ENCODE data around the gene MARCHF6. TPM values are rescaled to one million over a fixed set of nuclear protein-coding genes. Genes with fewer than 3 reads are reported as not detected.

MARCHF6 gene, protein sequence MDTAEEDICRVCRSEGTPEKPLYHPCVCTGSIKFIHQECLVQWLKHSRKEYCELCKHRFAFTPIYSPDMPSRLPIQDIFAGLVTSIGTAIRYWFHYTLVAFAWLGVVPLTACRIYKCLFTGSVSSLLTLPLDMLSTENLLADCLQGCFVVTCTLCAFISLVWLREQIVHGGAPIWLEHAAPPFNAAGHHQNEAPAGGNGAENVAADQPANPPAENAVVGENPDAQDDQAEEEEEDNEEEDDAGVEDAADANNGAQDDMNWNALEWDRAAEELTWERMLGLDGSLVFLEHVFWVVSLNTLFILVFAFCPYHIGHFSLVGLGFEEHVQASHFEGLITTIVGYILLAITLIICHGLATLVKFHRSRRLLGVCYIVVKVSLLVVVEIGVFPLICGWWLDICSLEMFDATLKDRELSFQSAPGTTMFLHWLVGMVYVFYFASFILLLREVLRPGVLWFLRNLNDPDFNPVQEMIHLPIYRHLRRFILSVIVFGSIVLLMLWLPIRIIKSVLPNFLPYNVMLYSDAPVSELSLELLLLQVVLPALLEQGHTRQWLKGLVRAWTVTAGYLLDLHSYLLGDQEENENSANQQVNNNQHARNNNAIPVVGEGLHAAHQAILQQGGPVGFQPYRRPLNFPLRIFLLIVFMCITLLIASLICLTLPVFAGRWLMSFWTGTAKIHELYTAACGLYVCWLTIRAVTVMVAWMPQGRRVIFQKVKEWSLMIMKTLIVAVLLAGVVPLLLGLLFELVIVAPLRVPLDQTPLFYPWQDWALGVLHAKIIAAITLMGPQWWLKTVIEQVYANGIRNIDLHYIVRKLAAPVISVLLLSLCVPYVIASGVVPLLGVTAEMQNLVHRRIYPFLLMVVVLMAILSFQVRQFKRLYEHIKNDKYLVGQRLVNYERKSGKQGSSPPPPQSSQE
- 52.4 and 98.0 TPM in 2 replicates for polyA plus RNA-seq (2012; rRNA removed)
- polyA plus RNA-seq (2012; cell fraction: cytosol; rRNA removed), result 44.5 and 51.8 TPM in 2 replicates
- polyA plus RNA-seq (2012; cell fraction: nucleus; rRNA removed), result 123 and 283 TPM in 2 replicates

DNA sequence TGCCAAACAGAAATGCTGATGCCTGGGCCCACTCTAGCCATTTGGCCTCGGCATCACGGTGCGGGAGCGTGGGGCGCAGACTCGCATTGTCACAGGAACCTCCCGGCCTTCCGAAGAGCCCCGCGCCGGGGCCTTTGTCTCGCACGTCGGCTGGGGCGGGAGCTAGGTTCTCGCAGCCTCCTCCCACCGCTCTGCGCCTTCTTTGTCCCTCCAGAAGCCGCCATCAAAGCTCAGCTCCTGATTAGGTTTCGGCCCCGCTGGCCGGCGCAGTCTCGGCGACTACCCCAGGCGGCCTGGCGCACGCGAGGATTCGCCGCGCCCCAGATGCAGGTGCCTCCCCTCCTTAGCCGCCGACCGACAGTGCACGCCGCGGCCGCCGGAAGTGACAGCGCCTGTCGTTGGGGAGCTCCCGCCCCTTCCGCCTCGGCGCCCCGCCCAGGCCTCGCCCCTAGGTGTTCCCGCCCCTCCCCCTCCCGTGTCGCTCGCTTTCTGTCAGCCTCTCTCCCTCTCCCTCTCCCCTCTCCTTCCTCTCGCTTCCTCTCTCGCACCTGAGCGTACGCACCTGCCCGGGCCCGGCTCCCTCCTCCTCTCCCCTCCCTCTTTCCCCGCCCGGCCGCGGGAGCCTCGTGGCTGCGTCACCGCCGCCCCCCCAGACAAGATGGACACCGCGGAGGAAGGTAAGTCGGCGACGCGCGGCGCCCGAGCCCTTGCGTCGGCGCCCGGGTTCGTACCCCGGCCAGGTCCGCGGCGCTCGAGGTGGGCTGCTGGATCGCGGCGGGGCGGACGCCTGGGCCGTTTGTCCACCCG is at the start of gene MARCHF6:
MARCHF6 (plus strand) TSS at position 455 of the 807 bp plus-strand sequence; CDS start at position 659, 204 bp downstream.
- Histone ChIP-seq H3K4me3 (ENCODE audit: low read depth in 2 of 2, low read length in 1 of 2) (peak within 1 kb of the TSS; percentile 83 to 97), H3K9me2 (no peaks in the 10 kb centered on the region), H3K36me3 (replicated peaks in 1 of 2; ENCODE audit: control insufficient read depth in 1 of 2, insufficient read depth in 2 of 2, low read length in 1 of 2) (no peaks in the 10 kb centered on the region), H3K27ac (ENCODE audit: low read depth in 2 of 2, low read length in 1 of 2) (peak within 1 kb of the TSS; percentile 85 to 98), H4K20me1 (ENCODE audit: insufficient read depth) (peaks cover 39% of the 10 kb centered on the region), H3K27me3 (ENCODE audit: insufficient read depth) (no peaks in the 10 kb centered on the region), H3F3A (replicated peaks; ENCODE audit: insufficient read depth) (peaks cover 17% of the 10 kb centered on the region), H2AFZ (ENCODE audit: low read depth) (peak within 1 kb of the TSS; percentile 74), H3K4me1 (ENCODE audit: control insufficient read depth in 1 of 2, insufficient read depth in 2 of 2, low read depth in 1 of 2, low read length in 1 of 2) (peaks cover 0 to 16% of the 10 kb centered on the region in 2 experiments; a peak in 2 of 4 replicates), H3K4me2 (peak within 1 kb of the TSS; percentile 92), H3K79me2 (ENCODE audit: insufficient read depth) (peaks cover 63% of the 10 kb centered on the region), H3K9ac (peak within 1 kb of the TSS; percentile 95), H3K9me3 (no peaks in the 10 kb centered on the region)
- WGBS (ENCODE audit: low lambda C conversion rate), result 2% methylated on average over 31 of the region's 92 CpGs
- ChIA-PET CTCF (interaction anchor here (0.8 to 1.5 kb wide), 6 partner anchors 11 to 70 kb away, joined by 3 to 6 read pairs (median 4); no protein-coding TSS in a partner anchor), POLR2A (interaction anchor here (0.7 to 1.6 kb wide), 12 partner anchors 8 to 103 kb away, joined by 3 to 16 read pairs (median 4); partner anchors contain the start of genes ATPSCKMT and CCT5)
- DNase-seq, result peak; percentile 95
- TF ChIP-seq NRF1 (IDR thresholded peaks at IDR 0.05; ENCODE audit: low read depth, low read length) (peak; percentile 30; the same call in 1 of the 2 replicates), NFIC (IDR thresholded peaks at IDR 0.05; ENCODE audit: borderline replicate concordance) (no peak), TEAD4 (IDR thresholded peaks at IDR 0.05; ENCODE audit: borderline replicate concordance, insufficient read depth) (no peak), POLR2AphosphoS5 (IDR thresholded peaks at IDR 0.05; ENCODE audit: low read depth, low read length) (peak; percentile 92), GABPA (IDR thresholded peaks at IDR 0.05; ENCODE audit: low read depth) (peak; percentile 88), USF2 (IDR thresholded peaks at IDR 0.05; ENCODE audit: borderline replicate concordance, low read depth, low read length) (no peak), YY1 (IDR thresholded peaks at IDR 0.05; ENCODE audit: low read depth) (peak; percentile 80), MEF2A (IDR thresholded peaks at IDR 0.05; ENCODE audit: borderline replicate concordance, low read depth) (no peak), ZBTB33 (IDR thresholded peaks at IDR 0.05; ENCODE audit: borderline replicate concordance, low read depth) (no peak), TAF1 (IDR thresholded peaks at IDR 0.05; ENCODE audit: borderline replicate concordance, low read depth, low read length) (peak; percentile 88), MXI1 (IDR thresholded peaks at IDR 0.05; ENCODE audit: low read depth, low read length) (peak; percentile 92), IRF3 (IDR thresholded peaks at IDR 0.05; ENCODE audit: low read depth, low read length) (no peak), RCOR1 (IDR thresholded peaks at IDR 0.05; ENCODE audit: low read length) (0 out of 2 replicates have a peak, but pooled peaks have one; percentile 21), SMC3 (IDR thresholded peaks at IDR 0.05; ENCODE audit: low read depth, low read length) (no peak), CHD2 (IDR thresholded peaks at IDR 0.05; ENCODE audit: low read length, partially characterized antibody) (no peak), RXRA (IDR thresholded peaks at IDR 0.05; ENCODE audit: borderline replicate concordance, low read depth) (no peak), SIN3A (IDR thresholded peaks at IDR 0.05; ENCODE audit: borderline replicate concordance, low read depth, low read length) (peak; percentile 49; the same call in 1 of the 2 replicates), ELF1 (IDR thresholded peaks at IDR 0.05) (no peak), JUND (IDR thresholded peaks at IDR 0.05) (no peak), EP300 (IDR thresholded peaks at IDR 0.05; ENCODE audit: borderline replicate concordance in 1 of 2, low read depth in 1 of 2, low read length in 1 of 2) (peak in 1 of 2 experiments; percentile 21; a peak in 1 of 4 replicates), GATA2 (CRISPR knock-in tag; IDR thresholded peaks at IDR 0.05) (0 out of 2 replicates have a peak, but pooled peaks have one; percentile 10)
- TF ChIP-seq, protein P1, sequence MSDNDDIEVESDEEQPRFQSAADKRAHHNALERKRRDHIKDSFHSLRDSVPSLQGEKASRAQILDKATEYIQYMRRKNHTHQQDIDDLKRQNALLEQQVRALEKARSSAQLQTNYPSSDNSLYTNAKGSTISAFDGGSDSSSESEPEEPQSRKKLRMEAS (IDR thresholded peaks at IDR 0.05; ENCODE audit: low read depth), result peak; percentile 95
- TF ChIP-seq, protein P2, sequence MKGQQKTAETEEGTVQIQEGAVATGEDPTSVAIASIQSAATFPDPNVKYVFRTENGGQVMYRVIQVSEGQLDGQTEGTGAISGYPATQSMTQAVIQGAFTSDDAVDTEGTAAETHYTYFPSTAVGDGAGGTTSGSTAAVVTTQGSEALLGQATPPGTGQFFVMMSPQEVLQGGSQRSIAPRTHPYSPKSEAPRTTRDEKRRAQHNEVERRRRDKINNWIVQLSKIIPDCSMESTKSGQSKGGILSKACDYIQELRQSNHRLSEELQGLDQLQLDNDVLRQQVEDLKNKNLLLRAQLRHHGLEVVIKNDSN (IDR thresholded peaks at IDR 0.05; ENCODE audit: borderline replicate concordance, low read depth), result no peak

Data from SK-N-SH (cell line).